Mesendoderm (in vitro differentiated cells): ENCODE measurements around the gene MAGEB16.

Experiments
- DNase-seq: peaks from one replicate; pipeline ENCODE4 v3.0.0; 2013
- H2AK5ac ChIP-seq: 2 replicates; pipeline ENCODE4 v1.6.1; 2013; ENCODE audit warnings: low read length, inconsistent platforms
- H2BK120ac ChIP-seq: 2 replicates; pipeline ENCODE4 v1.6.1; 2013; ENCODE audit warnings: low read depth, mild to moderate bottlenecking, low read length, moderate library complexity, mixed read lengths
- H2BK15ac ChIP-seq: replicated peaks from 2 replicates; pipeline ENCODE4 v1.6.1; 2013; ENCODE audit warnings: low read depth, mild to moderate bottlenecking, moderate library complexity
- H2BK5ac ChIP-seq: 2 replicates; pipeline ENCODE4 v1.6.1; 2013; ENCODE audit warnings: low read length, inconsistent platforms
- H3K18ac ChIP-seq: 2 replicates; pipeline ENCODE4 v1.6.1; 2013; ENCODE audit warnings: mild to moderate bottlenecking, low read length, mixed read lengths
- H3K23ac ChIP-seq: one replicate; pipeline ENCODE4 v1.6.1; 2013; ENCODE audit warnings: low read length
- H3K27ac ChIP-seq: 2 replicates; pipeline ENCODE4 v1.5.1; 2013; ENCODE audit warnings: low read depth, mild to moderate bottlenecking, inconsistent platforms, low read length, moderate library complexity
- H3K27me3 ChIP-seq: 2 replicates; pipeline ENCODE4 v1.6.1; 2013; ENCODE audit warnings: low read length, control low read depth, mild to moderate bottlenecking, inconsistent platforms; ENCODE audit not compliant: insufficient read depth, poor library complexity
- H3K36me3 ChIP-seq: 2 replicates; pipeline ENCODE4 v1.6.1; 2013; ENCODE audit warnings: low read length, inconsistent platforms; ENCODE audit not compliant: control insufficient read depth, insufficient read depth
- H3K4ac ChIP-seq: one replicate; pipeline ENCODE4 v1.6.1; 2013; ENCODE audit warnings: low read depth, mild to moderate bottlenecking, low read length, moderate library complexity
- H3K4me1 ChIP-seq: 2 replicates; pipeline ENCODE4 v1.6.1; 2013; ENCODE audit warnings: low read depth, low read length, inconsistent platforms; ENCODE audit not compliant: control insufficient read depth
- H3K4me2 ChIP-seq: 2 replicates; pipeline ENCODE4 v1.6.1; 2013; ENCODE audit warnings: low read length
- H3K4me3 ChIP-seq: 2 replicates; pipeline ENCODE4 v1.5.1; 2013; ENCODE audit warnings: mild to moderate bottlenecking, low read length
- H3K56ac ChIP-seq: one replicate; pipeline ENCODE4 v1.6.1; 2013; ENCODE audit warnings: low read length
- H3K79me1 ChIP-seq: 2 replicates; pipeline ENCODE4 v1.6.1; 2013; ENCODE audit warnings: low read length, inconsistent platforms
- H3K79me2 ChIP-seq: 2 replicates; pipeline ENCODE4 v1.6.1; 2013; ENCODE audit warnings: mild to moderate bottlenecking, low read length; ENCODE audit not compliant: control insufficient read depth, insufficient read depth
- H3K9ac ChIP-seq: 2 replicates; pipeline ENCODE4 v1.6.1; 2013; ENCODE audit warnings: low read length, inconsistent platforms
- H4K5ac ChIP-seq: one replicate; pipeline ENCODE4 v1.6.1; 2013; ENCODE audit warnings: low read length
- H4K8ac ChIP-seq: one replicate; pipeline ENCODE4 v1.6.1; 2013; ENCODE audit warnings: low read depth, mild to moderate bottlenecking, control low read depth, low read length, moderate library complexity
- WGBS: extraction: QIAGEN DNeasy Blood & Tissue Kit; methylation state at CpG from one replicate; pipeline ENCODE4 v1.1.7; 2013; ENCODE audit warnings: low lambda C conversion rate, missing lambda C conversion rate; ENCODE audit not compliant: insufficient coverage; ENCODE audit errors: extremely low coverage; 5-methylcytosine and 5-hydroxymethylcytosine counted together

MAGEB16 gene

GRCh38 chrX:35847736-35848135 is 49.6 kb downstream of the MAGEB16 start:
- H4K5ac ChIP-seq = no peak overlapping the region
- no peak overlapping the region for H3K4me2 ChIP-seq
- no peaks in the 10 kb centered on the region for H3K79me1 ChIP-seq
- H3K4me1 ChIP-seq = no peaks in the 10 kb centered on the region
- no peak overlapping the region for H3K18ac ChIP-seq
- WGBS = no CpG with 5 or more reads among the region's 4 CpGs
- no peak overlapping the region for H2BK5ac ChIP-seq
- H3K27ac ChIP-seq = no peak overlapping the region
- no peaks in the 10 kb centered on the region for H3K79me2 ChIP-seq
- H3K36me3 ChIP-seq = no peaks in the 10 kb centered on the region
- DNase-seq = no peak
- no peak overlapping the region for H3K4ac ChIP-seq
- no peak overlapping the region for H4K8ac ChIP-seq
- H3K9ac ChIP-seq = no peak overlapping the region
- H3K4me3 ChIP-seq = no peak overlapping the region
- no peak overlapping the region for H2AK5ac ChIP-seq
- no peak overlapping the region for H2BK120ac ChIP-seq
- H3K56ac ChIP-seq = no peak overlapping the region
- H3K27me3 ChIP-seq = no peaks in the 10 kb centered on the region
- no peak overlapping the region for H3K23ac ChIP-seq
- no peak overlapping the region for H2BK15ac ChIP-seq
